DMS79 treated with DMSO at 0.1 percent for 48 hours (cell line): ENCODE results near the gene SLC6A3.
"Not testable (repeated sequence)": the region's sequence is repeated elsewhere in the genome, so short reads cannot be mapped to it uniquely, and the experiment has no call there.

Experiments
- DNase-seq: peaks from one replicate; lab custom pipeline; 2025; lab: John Stamatoyannopoulos, UW

SLC6A3 gene

DNA sequence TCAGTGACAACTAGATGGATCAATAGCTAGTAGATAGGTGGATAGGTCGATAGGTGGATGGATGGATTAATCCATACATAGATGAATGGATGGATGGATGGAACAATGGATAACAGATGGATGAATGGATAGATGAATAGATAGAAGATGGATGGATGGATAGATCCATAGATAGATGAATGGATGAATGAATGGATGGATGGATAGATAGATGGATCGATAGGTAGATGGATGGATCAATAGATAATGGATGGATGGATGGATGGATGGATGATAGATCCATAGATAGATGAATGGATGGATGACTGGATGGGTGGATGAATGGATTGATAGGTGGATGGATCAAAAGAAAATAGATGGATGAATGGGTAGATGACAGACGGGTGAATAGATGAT lies 5.1 kb downstream of the SLC6A3 start:
- no peak for DNase-seq

DNA sequence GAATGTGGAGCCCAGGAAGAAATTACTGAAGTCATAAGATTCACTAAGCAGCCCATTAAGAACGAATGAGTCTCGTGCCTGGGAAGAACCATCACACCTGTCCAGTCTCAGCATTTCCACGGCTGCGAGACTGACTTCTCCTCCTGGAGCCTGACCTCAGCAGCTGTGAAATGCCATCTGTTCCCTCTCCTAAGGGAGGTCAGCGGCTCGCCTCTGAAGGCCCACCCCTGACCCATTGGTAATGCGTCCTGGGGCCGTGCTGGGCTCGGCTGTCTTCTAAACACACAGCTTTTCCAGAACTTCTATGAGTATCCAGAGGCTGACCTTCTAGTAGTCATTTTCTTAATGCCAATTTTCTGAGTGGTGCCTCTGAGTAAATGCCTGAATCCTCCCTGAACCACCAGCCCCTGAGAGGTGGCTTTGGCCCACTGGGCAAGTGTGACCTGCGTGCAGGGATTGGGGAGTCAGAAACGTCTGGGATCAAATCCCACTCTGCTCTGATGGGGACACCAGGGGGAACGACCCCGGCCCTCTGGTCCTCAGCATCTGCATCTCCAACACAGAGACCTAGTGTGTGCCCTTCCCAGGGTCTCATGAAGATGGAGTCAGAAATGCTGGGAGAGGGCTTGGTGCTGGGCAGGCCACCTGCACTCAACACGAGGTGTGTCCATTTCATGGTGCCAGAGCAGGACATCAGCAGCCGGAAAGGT lies 5.7 kb downstream of the SLC6A3 start:
- DNase-seq, result no peak

DNA sequence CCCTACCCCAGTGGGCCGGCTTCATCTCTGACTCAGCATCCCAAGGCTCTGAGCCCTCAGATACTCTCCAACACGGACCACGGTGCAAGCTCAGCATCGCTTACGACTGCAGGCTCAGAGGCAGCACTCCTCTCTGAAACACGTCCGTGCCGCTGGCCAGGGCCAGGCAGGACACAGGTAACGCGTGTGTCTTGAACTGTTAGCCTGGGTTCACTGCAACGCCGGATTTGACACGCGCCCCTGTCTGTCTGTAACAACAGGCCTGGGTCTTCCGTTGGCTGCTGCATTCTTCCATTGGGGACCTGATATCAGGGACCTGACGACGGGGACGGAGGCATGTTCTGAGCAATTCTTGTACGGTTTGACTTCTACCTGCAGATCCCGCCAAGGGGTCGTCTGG lies 6.4 kb downstream of the SLC6A3 start:
- no peak for DNase-seq

DNA sequence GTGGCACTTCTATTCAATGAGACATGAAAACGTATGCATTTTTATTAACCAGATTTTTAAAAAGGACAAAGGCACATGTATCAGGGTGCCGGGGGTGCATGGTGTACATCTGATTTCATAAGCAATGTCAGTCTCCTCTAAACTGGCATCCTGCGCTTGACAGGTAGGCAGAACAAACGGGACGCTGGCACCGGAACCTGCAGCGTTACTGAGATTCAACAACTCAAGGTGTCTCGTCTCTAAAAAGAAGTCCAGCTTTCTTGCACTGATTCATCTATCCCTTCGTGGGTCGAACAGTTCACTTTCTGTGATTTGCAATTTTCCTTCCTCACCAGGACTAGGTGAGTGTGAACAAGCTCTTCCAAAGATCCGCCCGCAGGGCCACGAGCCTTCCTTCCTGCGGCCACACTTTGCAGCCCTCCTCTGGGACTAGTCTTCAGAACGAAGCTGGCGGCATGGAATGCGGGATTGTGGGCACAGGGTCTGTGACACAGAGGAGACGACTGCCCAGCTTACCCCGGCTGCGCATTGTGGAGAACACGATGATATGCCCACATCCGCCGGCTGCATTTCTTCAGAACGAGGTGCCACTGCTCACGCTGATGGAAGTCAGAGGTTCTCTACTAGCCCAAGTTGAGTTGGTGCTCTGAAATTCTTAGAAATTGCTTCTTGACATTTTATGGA lies 7.2 kb downstream of the SLC6A3 start:
- no peak for DNase-seq

DNA sequence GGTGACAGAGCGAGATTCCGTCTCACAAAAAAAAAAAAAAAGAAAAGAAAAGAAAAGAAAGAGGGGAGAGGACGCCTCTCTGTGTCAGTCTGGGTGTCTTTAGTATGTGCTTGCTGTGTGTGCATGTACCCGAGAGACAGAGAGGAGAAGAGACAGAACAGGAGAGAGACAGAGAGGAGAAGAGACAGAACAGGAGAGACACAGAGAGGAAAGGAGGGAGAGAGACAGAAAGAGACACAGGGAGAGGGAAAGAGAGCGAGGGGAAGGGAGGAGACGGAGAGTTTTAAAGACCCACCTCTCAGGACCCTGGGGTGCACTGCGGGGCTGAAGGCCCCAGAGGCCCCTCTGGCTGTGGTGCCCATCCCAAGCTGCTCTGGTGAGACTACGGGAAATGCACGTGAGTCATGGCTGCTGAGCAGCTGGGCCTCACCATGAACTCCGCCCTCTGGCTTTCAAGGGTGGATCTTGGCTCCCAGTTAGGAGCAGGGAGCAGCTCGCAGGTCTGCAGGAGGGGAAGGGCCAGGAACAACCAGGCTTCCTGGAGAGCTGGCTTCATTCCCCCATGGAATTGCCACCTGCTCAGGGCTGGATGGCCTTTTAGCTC lies 7.9 kb downstream of the SLC6A3 start:
- DNase-seq, result peak; percentile 22

DNA sequence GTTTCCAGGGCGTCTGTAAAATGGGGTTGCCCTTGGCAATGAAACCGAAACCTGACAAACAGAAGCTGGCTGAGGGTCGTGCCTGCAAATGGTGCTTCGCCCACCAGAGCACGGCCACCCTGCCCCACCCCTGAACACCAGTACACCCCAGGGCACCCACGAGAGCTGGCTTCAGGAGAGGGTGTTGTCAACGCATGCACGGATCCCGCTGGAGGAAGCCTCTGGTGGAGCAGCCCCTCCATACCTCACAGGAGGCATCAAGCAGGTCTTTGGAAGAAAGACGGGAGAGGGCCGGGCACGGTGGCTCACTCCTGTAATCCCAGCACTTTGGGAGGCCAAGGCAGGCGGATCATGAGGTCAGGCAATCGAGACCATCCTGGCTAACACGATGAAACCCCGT lies 8.6 kb downstream of the SLC6A3 start:
- DNase-seq, result no peak

DNA sequence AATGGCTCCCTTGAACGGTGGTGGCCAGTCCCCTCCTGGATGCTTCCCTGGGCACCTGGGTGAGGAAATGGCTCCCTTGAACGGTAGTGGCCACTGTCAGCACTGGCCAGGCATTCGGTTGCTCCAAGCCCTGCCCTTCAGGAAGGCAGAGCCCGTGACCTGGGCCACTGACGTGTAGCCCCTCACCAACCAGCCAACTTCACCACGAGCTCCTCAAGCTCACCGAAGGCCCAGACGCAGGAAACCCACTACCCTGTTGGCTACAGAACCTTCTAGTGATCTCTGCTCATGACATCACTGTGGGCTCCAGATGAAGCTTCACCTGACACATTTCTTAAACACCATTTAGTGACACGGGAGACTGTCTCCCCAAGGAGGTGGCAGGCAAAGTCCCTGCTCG lies 9.2 kb downstream of the SLC6A3 start:
- no peak for DNase-seq

DNA sequence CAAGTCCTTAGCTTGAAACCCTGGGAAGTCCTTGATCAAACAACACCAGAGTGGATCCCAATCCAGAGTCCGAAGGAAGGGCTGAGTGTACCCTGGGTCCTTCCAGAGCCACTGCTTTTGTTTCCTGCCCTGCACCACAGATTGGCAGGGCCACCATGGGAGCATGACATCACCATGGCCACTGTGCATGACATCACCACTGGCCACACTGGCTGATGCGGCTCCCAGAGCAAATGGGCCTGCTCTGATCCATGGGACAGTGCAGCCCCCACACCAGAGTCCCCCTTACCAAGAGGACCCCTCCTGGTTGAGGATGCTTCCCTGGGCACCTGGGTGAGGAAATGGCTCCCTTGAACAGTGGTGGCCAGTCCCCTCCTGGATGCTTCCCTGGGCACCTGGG lies 9.9 kb downstream of the SLC6A3 start:
- no peak for DNase-seq

DNA sequence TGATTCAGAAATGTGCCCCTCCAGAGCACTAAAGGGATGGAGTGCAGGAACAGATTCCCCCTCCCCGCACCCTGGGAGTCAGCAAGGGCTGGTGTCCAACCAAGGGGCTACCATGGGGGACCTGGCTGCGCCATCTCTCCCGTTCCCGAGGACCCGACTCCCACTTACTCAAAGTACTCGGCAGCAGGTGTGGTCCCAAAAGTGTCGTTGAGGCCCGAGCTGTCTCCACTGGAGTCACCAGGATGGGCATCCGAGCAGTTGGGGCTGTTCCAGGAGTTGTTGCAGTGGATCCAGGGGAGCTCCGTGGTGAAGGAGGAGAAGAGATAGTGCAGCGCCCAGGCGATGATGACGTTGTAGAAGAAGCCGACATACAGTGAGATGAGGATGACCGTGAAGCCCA lies 12.9 kb downstream of the SLC6A3 start:
- no peak for DNase-seq

DNA sequence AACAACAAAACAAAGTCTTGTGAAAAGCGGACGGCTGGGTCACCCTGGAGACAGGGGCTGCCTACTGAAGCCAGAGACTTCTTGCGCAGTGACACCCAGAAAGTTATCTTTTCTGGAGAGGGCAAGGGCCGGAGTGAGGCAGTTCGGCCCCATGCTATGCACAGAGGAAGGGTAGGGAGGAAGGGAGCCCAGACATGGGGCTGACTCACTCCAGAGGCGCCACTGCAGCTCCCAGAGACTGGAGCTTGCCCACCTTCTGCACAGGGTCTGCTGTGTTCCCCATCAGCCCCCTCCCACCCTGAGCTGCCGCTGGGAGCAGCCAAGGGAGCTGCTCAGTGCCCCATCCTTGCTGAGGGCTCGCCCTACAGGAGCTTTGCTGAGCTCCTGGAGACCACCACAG lies 13.3 kb downstream of the SLC6A3 start:
- DNase-seq, result no peak

DNA sequence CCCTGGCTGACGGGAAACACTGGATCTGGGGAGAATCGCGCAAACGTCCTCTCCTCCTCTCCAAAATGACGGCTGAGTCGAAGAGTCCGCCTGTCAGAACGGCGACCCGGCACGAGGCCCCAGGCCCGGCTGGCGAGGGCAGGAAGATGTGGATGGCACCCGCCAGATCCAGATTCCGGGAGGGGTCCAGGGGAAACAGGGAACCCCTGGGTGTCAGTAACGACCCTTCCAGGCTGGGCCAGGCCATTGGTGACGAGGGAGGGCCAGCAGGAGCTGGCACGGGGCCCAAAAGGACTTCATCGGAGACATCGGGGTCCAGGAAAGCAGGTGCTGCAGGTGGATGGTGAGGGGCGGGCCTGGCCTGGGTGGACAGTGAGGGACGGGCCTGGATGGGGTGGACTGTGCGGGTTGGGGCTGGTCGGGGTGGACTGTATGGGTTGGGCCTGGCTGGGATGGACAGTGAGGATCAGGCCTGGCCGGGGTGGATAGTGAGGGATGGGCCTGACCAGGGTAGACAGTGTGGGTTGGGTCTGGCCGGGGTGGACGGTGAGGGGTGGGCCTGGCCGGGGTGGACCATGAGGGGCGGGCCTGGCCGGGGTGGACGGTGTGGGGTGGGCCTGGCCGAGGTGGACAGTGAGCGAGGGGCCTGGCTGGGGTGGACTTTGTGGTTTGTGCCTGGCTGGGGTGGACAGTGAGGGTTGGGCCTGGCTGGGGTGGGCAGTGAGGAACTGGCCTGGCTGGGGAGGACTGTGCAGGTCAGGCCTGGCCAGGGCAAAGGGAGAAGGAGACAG lies 14.0 kb downstream of the SLC6A3 start:
- DNase-seq, result no peak

DNA sequence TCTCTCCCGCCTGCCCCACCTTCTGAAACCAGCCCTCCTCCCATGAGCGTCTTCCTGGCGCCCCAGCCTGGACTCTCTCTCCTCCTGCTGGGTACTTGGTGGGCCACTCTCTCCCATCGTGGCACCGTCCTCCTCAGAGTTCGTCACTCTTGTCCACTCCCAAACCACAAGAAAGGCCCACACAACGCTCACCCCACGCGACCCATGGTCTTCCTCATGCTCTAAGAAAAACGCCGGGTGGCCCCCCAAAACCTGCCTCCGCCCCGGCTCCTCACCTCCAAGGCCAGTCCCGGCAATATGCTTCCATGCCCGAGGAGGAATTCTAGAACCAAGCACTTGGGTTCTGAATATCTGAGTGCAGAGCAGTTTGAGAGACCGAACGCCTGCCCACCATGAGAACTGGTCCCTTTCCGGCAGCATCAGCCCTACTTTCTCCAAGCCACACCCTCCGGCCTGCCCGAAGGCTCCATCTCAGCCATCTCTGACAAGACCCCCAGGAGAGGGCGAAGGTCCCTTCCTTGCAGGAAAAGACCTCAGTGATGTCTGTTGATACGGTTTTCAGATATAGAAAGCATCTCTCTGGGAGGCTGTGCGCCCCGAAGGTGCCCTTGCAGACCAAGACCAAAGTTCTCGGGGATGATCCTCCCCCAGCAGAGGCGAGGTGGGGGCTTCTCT lies 15.0 kb downstream of the SLC6A3 start:
- no peak for DNase-seq

DNA sequence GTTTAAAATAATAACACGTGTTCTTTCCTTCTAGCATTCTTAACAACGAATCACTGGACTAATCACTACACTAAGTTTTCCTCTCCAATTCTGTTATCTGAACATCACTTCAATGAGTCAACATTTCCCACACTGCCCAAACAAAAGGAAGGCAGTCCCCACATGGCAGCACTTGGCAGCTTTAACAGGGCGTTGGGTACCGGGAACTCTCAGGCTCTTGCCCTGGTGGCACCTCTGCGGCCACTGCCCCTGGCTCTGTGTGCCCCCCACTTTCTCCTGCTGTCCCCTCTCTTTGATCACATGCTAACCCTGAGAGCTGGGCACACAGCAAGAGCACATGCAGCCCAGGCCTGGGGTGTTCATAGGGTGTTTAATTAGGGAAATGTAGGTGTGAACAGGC lies 15.7 kb downstream of the SLC6A3 start:
- no peak for DNase-seq

DNA sequence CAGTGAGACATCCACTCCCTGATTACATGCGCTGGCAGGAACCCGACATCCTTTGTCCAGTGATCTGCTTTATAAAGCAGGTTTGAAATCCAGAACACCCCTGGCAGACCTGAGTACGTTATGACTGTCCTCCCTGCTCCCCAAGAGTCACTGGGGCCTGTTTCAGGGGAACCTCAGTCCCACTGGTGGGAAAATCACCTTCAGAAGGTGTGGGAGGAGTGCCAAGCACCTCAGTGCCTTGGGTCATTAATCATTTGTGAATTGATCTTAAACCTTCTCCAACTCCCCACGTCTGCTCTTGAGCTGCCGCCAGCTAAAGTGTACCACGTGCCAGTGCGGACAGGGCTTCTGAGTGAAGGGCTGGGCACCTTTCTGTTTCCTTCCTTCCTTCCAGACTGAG lies 16.2 kb downstream of the SLC6A3 start:
- no peak for DNase-seq

DNA sequence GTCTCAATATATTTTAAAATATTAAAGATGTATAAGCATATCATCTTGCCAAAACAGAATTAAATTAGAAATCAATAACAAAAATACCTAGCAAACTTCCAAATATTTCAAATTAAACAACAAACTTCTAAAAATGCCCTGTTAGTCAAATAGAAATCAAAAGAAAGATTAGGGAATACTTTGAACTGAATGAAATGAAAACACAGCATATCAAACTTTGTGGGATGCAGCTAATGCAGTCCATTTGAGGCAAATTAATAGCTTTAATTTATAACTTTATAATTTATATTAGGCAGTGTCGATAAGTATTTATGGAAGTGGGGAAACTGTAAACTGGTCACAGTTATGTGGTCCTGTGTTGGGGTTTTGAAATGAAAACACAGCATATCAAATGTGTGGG lies 17.1 kb downstream of the SLC6A3 start:
- no peak for DNase-seq

DNA sequence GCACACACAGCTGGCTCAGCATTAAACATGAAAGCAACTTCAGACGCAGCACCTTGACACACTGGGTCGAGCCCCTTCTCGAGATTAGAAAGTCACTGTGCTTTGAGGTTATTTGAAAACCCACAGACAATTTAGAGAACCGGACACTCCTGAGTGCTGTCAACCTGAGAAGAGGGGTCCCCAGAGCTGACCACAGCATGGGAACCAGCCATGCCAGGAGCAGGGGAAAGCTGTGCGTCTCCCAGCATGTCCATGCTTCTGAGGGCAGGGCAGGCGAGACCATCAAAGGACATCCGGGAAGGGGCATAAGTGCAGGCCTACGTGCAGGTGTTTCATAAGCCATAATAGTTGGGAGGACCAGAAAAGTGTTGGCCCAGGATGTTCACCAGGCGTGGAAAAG lies 20.5 kb downstream of the SLC6A3 start:
- DNase-seq, result no peak

DNA sequence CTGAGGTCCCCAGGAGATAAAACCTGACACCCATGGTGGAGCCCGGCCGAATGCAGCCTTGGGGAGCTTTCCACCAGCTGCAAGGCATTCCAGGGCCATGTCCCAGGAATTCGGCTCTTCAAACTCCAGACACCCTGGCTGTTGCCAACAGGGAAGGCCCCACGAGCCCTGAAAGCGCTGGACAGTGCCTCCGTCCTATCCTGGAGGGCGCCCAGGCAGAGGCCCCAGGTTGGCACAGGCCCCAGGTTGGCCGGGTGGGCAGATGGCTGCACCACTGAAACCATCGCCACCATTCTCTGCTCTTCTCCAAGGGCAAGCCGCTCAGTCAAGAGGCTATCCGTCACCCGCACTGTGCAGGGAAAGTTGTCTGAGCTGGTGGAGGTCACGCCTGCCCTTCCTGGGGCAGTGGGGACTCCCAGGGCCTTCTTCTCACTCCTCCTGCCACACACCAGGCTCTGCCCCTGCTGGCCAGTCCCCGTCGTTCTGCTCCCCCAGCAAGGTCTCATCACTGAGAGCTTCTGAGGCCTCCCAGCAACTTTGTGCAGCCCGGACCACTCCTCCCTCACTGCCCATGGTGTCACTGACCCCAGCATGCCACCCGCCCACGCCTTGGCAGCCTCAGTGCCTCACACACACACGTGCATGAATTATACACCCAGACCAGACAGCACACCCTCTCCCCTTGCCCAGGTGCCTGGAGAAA lies 21.2 kb downstream of the SLC6A3 start:
- DNase-seq, result no peak

DNA sequence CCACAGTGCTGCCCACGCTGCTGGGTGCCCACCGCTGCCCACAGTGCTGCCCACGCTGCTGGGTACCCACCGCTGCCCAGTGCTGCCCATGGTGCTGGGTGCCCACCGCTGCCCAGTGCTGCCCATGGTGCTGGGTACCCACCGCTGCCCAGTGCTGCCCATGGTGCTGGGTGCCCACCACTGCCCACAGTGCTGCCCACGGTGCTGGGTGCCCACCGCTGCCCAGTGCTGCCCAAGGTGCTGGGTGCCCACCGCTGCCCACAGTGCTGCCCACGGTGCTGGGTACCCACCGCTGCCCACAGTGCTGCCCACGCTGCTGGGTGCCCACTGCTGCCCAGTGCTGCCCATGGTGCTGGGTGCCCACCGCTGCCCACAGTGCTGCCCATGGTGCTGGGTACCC lies 22.7 kb downstream of the SLC6A3 start:
- DNase-seq, result not testable (repeated sequence)

DNA sequence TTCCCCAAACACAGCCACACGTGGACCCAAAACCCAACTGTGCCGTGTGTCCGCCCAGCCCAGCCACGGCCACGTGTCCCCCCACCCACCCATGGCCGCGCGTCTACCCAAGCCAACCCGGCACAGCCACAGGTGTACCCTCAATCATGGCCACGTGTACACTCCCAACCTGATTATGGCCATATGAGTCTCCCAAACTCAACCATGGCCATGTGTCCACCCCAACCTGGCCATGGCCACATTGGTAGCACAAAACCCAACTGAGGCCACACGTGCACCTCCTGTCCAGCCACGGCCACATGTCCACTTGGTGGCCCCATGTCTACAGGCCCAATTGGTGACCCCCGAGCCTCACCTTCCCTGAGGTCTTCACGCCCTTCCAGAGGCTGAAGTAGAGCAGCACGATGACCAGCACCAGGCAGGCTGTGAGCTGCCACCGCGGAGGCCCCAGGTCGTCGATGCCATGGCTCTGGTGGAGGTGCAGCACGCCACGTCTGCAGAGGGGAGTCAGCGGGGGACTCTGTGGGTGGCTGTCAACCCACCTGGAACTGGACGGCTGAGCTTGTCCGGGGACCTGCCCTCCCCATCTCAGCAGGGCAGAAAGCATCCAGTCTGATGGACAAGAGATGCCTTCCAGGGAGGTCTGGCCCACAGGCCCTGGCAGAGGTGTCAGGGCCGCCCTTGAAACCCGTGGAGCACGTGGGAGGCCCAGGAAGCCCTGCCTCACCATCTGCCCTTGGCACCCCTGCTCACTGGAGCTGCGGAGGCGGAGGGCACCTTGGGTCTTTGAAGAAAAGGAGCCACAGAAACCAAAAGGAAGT lies 23.5 kb downstream of the SLC6A3 start:
- DNase-seq, result no peak
